ENCODE measurements around the gene ARMC10.
"Not testable (repeated sequence)": the region's sequence is repeated elsewhere in the genome, so short reads cannot be mapped to it uniquely, and the experiment has no call there.

Gene ARMC10

GRCh38 chr7:103129702-103130549 is 55.0 kb downstream of the ARMC10 start:
- DNase-seq, result no peak

- no peak for DNase-seq
These were observed 56.1 kb downstream of the ARMC10 start for GRCh38 chr7:103130901-103131624.

GRCh38 chr7:103132995-103133688 is 58.2 kb downstream of the ARMC10 start:
- no peak for DNase-seq

GRCh38 chr7:103134836-103135554 is 60.1 kb downstream of the ARMC10 start:
- no peak for DNase-seq

GRCh38 chr7:103140061-103140460 is 65.1 kb downstream of the ARMC10 start:
- DNase-seq, result no peak

GRCh38 chr7:103140685-103141084 is 65.7 kb downstream of the ARMC10 start:
- DNase-seq, result no peak

GRCh38 chr7:103141753-103142404 is 66.9 kb downstream of the ARMC10 start:
- DNase-seq, result no peak

GRCh38 chr7:103142494-103142893 is 67.6 kb downstream of the ARMC10 start:
- no peak for DNase-seq

- no peak for DNase-seq
These were observed 68.9 kb downstream of the ARMC10 start for GRCh38 chr7:103143868-103144267.

- not testable (repeated sequence) for DNase-seq
These were observed 69.8 kb downstream of the ARMC10 start for GRCh38 chr7:103144754-103145153.

GRCh38 chr7:103148131-103148993 is 73.4 kb downstream of the ARMC10 start:
- DNase-seq, result no peak
